ENCODE measurements around the gene DIPK1C. TPM values are rescaled to one million over a fixed set of nuclear protein-coding genes. Genes with fewer than 3 reads are reported as not detected.

The DIPK1C gene
- total RNA-seq, 1 donor from 2014 or later = not detected

DNA sequence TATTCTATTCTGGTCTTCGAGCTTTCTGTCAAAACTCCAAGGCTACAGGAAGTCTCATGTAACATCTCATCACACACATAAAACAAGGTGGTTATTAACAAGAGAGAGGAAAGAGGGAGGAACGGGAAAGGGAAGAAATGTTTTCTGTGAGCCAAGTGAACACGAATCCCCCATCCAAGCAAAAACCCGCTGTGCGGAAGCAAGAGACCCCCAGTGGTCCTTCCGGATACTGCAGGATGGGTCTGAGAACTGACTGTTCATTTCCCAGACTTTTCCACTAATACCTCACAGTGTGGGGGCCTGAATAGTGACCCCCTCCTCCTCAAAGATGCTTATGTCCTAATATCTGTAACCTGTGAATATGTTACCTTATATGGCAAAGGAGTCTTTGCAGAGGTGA, 19.0 kb upstream of the DIPK1C start:
- TF ChIP-seq, protein P1, sequence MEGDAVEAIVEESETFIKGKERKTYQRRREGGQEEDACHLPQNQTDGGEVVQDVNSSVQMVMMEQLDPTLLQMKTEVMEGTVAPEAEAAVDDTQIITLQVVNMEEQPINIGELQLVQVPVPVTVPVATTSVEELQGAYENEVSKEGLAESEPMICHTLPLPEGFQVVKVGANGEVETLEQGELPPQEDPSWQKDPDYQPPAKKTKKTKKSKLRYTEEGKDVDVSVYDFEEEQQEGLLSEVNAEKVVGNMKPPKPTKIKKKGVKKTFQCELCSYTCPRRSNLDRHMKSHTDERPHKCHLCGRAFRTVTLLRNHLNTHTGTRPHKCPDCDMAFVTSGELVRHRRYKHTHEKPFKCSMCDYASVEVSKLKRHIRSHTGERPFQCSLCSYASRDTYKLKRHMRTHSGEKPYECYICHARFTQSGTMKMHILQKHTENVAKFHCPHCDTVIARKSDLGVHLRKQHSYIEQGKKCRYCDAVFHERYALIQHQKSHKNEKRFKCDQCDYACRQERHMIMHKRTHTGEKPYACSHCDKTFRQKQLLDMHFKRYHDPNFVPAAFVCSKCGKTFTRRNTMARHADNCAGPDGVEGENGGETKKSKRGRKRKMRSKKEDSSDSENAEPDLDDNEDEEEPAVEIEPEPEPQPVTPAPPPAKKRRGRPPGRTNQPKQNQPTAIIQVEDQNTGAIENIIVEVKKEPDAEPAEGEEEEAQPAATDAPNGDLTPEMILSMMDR (conservative IDR thresholded peaks at IDR 0.05; ENCODE audit: low read depth, low read length) = peak; percentile 84
- DNase-seq (ENCODE audit: low read depth) = no peak
- H3K4me3 ChIP-seq (ENCODE audit: low read depth, low read length) = no peak overlapping the region

DNA sequence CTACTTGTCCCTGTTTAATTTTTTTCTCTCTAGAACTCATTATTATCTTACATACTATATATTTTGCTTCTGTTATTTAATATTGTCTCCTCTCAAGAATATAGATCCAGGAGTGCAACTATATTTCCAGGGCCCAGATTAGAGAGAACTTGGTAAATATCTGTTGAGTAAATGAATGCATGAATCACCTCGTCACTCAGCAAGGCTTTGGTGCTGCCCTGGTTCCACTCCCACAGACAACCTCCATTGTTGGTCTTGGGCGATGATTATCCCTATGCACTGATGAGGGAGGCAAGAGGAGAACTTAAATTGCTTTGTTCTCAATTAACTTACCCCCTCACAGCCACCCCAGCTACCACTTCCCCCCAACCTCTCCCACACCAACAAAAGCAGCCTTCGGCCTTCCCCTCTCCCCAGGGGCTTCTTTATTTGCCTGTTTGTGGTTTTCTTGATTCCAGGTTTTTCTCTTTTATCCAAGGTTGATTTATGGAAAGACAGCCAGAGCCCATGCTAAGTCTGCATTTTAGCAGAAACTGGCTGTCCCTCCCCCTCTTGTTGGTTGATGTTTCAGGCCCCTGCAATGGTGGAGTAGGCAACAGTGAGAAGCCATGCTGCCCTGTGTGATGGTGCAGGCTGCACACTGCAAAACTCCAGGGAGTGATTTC, 17.0 kb upstream of the DIPK1C start:
- TF ChIP-seq, protein P1 (conservative IDR thresholded peaks at IDR 0.05; ENCODE audit: low read depth, low read length) = no peak
- H3K4me3 ChIP-seq (ENCODE audit: low read depth, low read length) = no peak overlapping the region
- no peak for DNase-seq (ENCODE audit: low read depth)

DNA sequence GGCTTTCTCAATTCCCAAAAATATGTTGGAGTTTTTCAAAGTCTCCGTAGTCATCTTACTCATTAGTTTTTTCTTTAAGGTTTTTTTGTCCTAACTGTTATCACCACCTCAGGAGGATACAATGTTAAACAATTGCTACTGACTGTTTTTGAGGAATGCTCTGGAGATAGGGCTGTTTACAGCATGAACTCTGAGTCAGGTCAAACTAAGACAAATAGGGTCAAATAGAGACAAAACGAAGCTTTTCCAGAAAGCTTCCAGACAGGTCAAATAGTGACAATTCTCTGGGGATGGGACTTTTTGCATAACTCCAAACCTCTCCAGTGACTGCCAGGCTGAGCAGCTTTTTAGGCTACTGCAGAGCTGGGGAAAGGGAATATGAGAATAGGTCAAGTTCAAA, 15.2 kb upstream of the DIPK1C start:
- TF ChIP-seq, protein P1 (conservative IDR thresholded peaks at IDR 0.05; ENCODE audit: low read depth, low read length) = no peak
- DNase-seq (ENCODE audit: low read depth) = no peak
- H3K4me3 ChIP-seq (ENCODE audit: low read depth, low read length) = no peak overlapping the region

DNA sequence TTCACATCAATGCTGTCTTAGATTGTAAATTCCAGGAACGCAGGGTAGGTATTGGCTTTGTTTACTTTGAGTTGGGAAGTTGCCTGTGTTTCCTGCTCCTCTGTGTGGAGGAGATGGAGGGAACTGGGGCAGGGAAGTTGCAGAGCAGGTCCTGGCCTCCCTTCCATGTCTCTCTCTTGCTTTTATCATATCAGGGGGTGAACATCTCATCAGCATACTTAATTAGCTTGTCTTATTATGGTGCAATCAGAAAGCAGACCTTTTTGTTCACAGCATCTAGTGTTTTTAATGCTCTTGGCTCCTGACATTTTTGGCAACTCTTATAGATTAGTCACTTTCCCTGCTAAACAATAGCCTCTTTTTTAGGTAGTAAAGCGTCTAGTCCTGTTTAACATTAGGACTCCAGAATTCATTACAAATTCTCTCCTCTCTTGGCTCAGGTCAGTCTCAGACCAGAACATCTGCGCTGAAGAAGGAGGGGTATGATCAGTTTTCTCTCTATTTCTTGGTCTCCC, 11.5 kb upstream of the DIPK1C start:
- TF ChIP-seq, protein P1 (conservative IDR thresholded peaks at IDR 0.05; ENCODE audit: low read depth, low read length) = no peak
- H3K4me3 ChIP-seq (ENCODE audit: low read depth, low read length) = no peak overlapping the region
- DNase-seq (ENCODE audit: low read depth) = no peak

DNA sequence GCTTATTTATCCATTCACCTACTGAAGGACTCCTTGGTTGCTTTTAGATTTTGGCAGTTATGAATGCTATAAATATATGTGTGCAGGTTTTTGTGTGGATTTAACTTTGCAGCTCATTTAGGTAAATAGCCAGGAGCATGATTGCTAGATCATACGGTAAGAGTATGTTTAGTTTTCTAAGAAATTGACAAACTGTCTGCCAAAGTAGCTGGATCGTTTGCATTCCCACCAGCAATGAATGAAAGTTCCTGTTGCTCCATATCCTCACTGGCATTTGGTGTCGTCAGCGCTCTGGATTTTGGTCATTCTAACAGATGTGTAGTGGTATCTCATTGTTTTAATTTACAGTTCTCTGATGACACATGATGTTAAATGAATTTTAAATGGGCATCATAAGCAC, 8.7 kb upstream of the DIPK1C start:
- H3K4me3 ChIP-seq (ENCODE audit: low read depth, low read length) = no peak overlapping the region
- DNase-seq (ENCODE audit: low read depth) = no peak
- TF ChIP-seq, protein P1 (conservative IDR thresholded peaks at IDR 0.05; ENCODE audit: low read depth, low read length) = no peak

DNA sequence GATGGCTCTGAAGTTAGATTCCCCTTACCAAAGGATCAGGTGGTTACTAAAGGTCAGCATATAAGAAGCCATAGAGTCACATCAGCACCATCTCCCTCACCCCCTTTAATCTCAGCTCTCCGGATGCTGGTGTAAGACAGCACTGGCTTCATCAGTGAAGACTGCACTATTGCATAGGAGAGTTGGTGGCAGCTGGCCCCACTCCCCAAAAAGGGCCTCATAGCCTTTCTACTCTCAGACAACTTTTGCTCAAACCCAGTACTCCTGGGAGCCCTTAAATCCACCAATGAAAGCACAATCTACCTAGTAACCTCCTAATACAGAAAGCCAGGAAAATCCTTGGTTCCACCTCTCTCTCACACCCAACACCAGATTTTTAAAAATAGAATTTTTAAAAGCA, 6.9 kb upstream of the DIPK1C start:
- DNase-seq (ENCODE audit: low read depth) = no peak
- H3K4me3 ChIP-seq (ENCODE audit: low read depth, low read length) = no peak overlapping the region
- TF ChIP-seq, protein P1 (conservative IDR thresholded peaks at IDR 0.05; ENCODE audit: low read depth, low read length) = no peak

DNA sequence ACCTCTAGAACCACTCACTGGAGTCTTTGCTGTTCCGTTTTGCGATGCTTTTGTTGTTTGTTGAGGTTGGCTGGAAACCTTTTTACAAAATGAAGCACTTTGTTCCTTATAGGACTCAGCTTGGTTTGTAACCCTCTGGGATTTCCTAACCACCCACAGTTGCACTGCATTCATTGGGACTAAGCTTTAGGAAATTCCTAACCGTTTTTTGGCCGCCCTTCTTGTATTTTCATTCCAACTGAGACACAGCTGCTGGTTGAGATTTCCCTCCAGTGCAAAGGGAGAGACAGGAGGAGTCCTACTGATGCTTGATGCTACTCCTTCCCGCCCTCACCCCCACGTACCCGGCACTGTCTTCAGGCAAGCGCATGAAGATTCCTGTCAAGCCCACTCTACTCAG, 6.1 kb upstream of the DIPK1C start:
- H3K4me3 ChIP-seq (ENCODE audit: low read depth, low read length) = no peak overlapping the region
- TF ChIP-seq, protein P1 (conservative IDR thresholded peaks at IDR 0.05; ENCODE audit: low read depth, low read length) = no peak
- no peak for DNase-seq (ENCODE audit: low read depth)

All from epithelial cell of proximal tubule (primary cell).